ENCODE measurements around the gene PDSS2. TPM values are rescaled to one million over a fixed set of nuclear protein-coding genes. Genes with fewer than 3 reads are reported as not detected.

PDSS2 gene
- total and polyA plus RNA-seq, 9 of the 15 experiments (the other 6 are each of a cell fraction or from before 2014, with no cell fraction given) = 5.8 to 21.1 (median 12.0) TPM

- no peak for TF ChIP-seq VEZF1 (CRISPR knock-in tag; IDR thresholded peaks at IDR 0.05)
- no peak for TF ChIP-seq HMG20B (CRISPR knock-in tag; IDR thresholded peaks at IDR 0.05)
- TF ChIP-seq BMI1 (IDR thresholded peaks at IDR 0.05; ENCODE audit: low read length) = no peak
Observed at GRCh38 chr6:107186047-107186446, 273.3 kb downstream of the PDSS2 start (continued).

GRCh38 chr6:107185391-107185970 is 273.9 kb downstream of the PDSS2 start:
- peak; percentile 84 for ATAC-seq
- Histone ChIP-seq H3K79me2 (ENCODE audit: control insufficient read depth, insufficient read depth, low read length) (no peaks in the 10 kb centered on the region), H3K9me3 (replicated peaks; ENCODE audit: control insufficient read depth, insufficient read depth, low read depth, low read length) (no peaks in the 10 kb centered on the region), H3K27ac (ENCODE audit: extremely low read depth, low read depth, low read length) (no peak overlapping the region), H3K9ac (ENCODE audit: insufficient read depth in 1 of 2, low read depth in 2 of 2, low read length in 2 of 2) (no peak overlapping the region), H2AFZ (ENCODE audit: low read depth, low read length) (no peak overlapping the region), H3K27me3 (ENCODE audit: control insufficient read depth in 2 of 2, insufficient read depth in 2 of 2, low read length in 2 of 2) (no peaks in the 10 kb centered on the region), H3K36me3 (ENCODE audit: control insufficient read depth, insufficient read depth, low read length) (no peaks in the 10 kb centered on the region), H3K9me1 (ENCODE audit: control insufficient read depth, insufficient read depth, low read length) (no peaks in the 10 kb centered on the region), H3K4me2 (ENCODE audit: insufficient read depth, low read length) (no peak overlapping the region), H3K4me3 (no peak overlapping the region), H3K4me1 (replicated peaks in 1 of 2; ENCODE audit: control insufficient read depth in 2 of 2, insufficient read depth in 2 of 2, low read length in 2 of 2) (no peaks in the 10 kb centered on the region), H4K20me1 (replicated peaks; ENCODE audit: control insufficient read depth, insufficient read depth, low read length) (no peaks in the 10 kb centered on the region)
- WGBS (ENCODE audit: insufficient coverage, low coverage, missing lambda C conversion rate) = 46% methylated on average over 9 of the region's 9 CpGs
- CTCF ChIA-PET (ENCODE audit: low intra/inter-chr PET ratio) = interaction anchor here (0.6 kb wide), 1 partner anchor 401 kb away, joined by 3 read pairs; no protein-coding TSS in a partner anchor
- no TSS peak for BruUV-seq (replicated peaks)
- POLR2A ChIA-PET = no interaction called here
- FAIRE-seq = peak; percentile 67
- peak in 1 of 4 experiments; percentile 21 for DNase-seq (ENCODE audit: extremely low read depth in 1 of 4, low spot score in 3 of 4)
- intact Hi-C loops (cut with micrococcal nuclease) = loop anchor here (5.0 to 10.0 kb wide), 2 partner anchors 132 to 469 kb away; no protein-coding TSS in a partner anchor
- in situ Hi-C loops (cut with MboI) = no loop called here
- TF ChIP-seq RAD21 (CRISPR knock-in tag; conservative IDR thresholded peaks at IDR 0.05 in 1 of 2, IDR thresholded peaks at IDR 0.05 in 1 of 2) = peak in 1 of 2 experiments; percentile 61; a peak in 2 of 4 replicates
- TF ChIP-seq E2F5 (CRISPR knock-in tag; IDR thresholded peaks at IDR 0.05) = no peak
- TF ChIP-seq ZNF639 (CRISPR knock-in tag; conservative IDR thresholded peaks at IDR 0.05 in 1 of 2, IDR thresholded peaks at IDR 0.05 in 1 of 2) = no peak
- TF ChIP-seq ZNF395 (CRISPR knock-in tag; IDR thresholded peaks at IDR 0.05) = no peak
- no peak for TF ChIP-seq XRCC3 (IDR thresholded peaks at IDR 0.05)
- TF ChIP-seq ZZZ3 (IDR thresholded peaks at IDR 0.05) = no peak
- TF ChIP-seq CREB3 (tag; conservative IDR thresholded peaks at IDR 0.05; ENCODE audit: low read depth) = no peak
